ENCODE data around the gene CACNA1C. TPM values are rescaled to one million over a fixed set of nuclear protein-coding genes. Genes with fewer than 3 reads are reported as not detected.
"Not testable (repeated sequence)": the region's sequence is repeated elsewhere in the genome, so short reads cannot be mapped to it uniquely, and the experiment has no call there.

Gene CACNA1C
- total RNA-seq, 1 experiment from 2014 or later, result not detected

- H4K20me1 ChIP-seq (ENCODE audit: insufficient read depth), result no peaks in the 10 kb centered on the region
- no peak overlapping the region for H3K27ac ChIP-seq
- H3K36me3 ChIP-seq (ENCODE audit: low read depth), result no peaks in the 10 kb centered on the region
- ChIA-PET POLR2A (ENCODE audit: unreplicated experiment) (no interaction called here), CTCF (no interaction called here)
- H3K79me2 ChIP-seq (ENCODE audit: low read depth), result no peaks in the 10 kb centered on the region
- no peak overlapping the region for H3K4me3 ChIP-seq
- H3K27me3 ChIP-seq (ENCODE audit: insufficient read depth, low read depth), result peaks cover 82% of the 10 kb centered on the region
- no peak for TF ChIP-seq EZH2 (IDR thresholded peaks at IDR 0.05; ENCODE audit: low read depth)
- TF ChIP-seq CTCF (conservative IDR thresholded peaks at IDR 0.05), result no peak
- no peaks in the 10 kb centered on the region for H3F3A ChIP-seq (ENCODE audit: insufficient read depth, low read depth)
- no peak for DNase-seq
- H3K4me2 ChIP-seq, result no peak overlapping the region
- H3K9me3 ChIP-seq (ENCODE audit: insufficient read depth, low read depth), result no peaks in the 10 kb centered on the region
- no TSS peak for BruUV-seq (replicated peaks)
- no peaks in the 10 kb centered on the region for H3K9me2 ChIP-seq (ENCODE audit: insufficient read depth)
- no peaks in the 10 kb centered on the region for H3K4me1 ChIP-seq (replicated peaks; ENCODE audit: insufficient read depth)
- no peak overlapping the region for H2AFZ ChIP-seq
- intact Hi-C loops (cut with micrococcal nuclease; ENCODE audit: unreplicated experiment), result no loop called here
Observed at GRCh38 chr12:2251526-2252209, 198.9 kb downstream of the CACNA1C start.

GRCh38 chr12:2255311-2255710 lies 202.5 kb downstream of the CACNA1C start:
- no TSS peak for BruUV-seq (replicated peaks)
- no peaks in the 10 kb centered on the region for H3K4me1 ChIP-seq (replicated peaks; ENCODE audit: insufficient read depth)
- no peak overlapping the region for H3K4me2 ChIP-seq
- no peak for DNase-seq
- no peaks in the 10 kb centered on the region for H3K36me3 ChIP-seq (ENCODE audit: low read depth)
- no peaks in the 10 kb centered on the region for H3F3A ChIP-seq (ENCODE audit: insufficient read depth, low read depth)
- H4K20me1 ChIP-seq (ENCODE audit: insufficient read depth), result no peaks in the 10 kb centered on the region
- intact Hi-C loops (cut with micrococcal nuclease; ENCODE audit: unreplicated experiment), result no loop called here
- no peak overlapping the region for H2AFZ ChIP-seq
- ChIA-PET CTCF (no interaction called here), POLR2A (ENCODE audit: unreplicated experiment) (no interaction called here)
- H3K9me3 ChIP-seq (ENCODE audit: insufficient read depth, low read depth), result no peaks in the 10 kb centered on the region
- peaks cover 77% of the 10 kb centered on the region for H3K27me3 ChIP-seq (ENCODE audit: insufficient read depth, low read depth)
- no peaks in the 10 kb centered on the region for H3K79me2 ChIP-seq (ENCODE audit: low read depth)
- TF ChIP-seq CTCF (conservative IDR thresholded peaks at IDR 0.05) (no peak), EZH2 (IDR thresholded peaks at IDR 0.05; ENCODE audit: low read depth) (no peak)
- no peaks in the 10 kb centered on the region for H3K9me2 ChIP-seq (ENCODE audit: insufficient read depth)
- no peak overlapping the region for H3K27ac ChIP-seq
- H3K4me3 ChIP-seq, result no peak overlapping the region

GRCh38 chr12:2255731-2256130 lies 202.9 kb downstream of the CACNA1C start:
- POLR2A ChIA-PET (ENCODE audit: unreplicated experiment); H3K27ac ChIP-seq; H2AFZ ChIP-seq; H3F3A ChIP-seq (ENCODE audit: insufficient read depth, low read depth); DNase-seq; H3K4me1 ChIP-seq (replicated peaks; ENCODE audit: insufficient read depth); H4K20me1 ChIP-seq (ENCODE audit: insufficient read depth); H3K4me2 ChIP-seq; intact Hi-C loops (cut with micrococcal nuclease; ENCODE audit: unreplicated experiment); CTCF ChIA-PET; BruUV-seq (replicated peaks); H3K9me2 ChIP-seq (ENCODE audit: insufficient read depth); H3K4me3 ChIP-seq; H3K36me3 ChIP-seq (ENCODE audit: low read depth); H3K79me2 ChIP-seq (ENCODE audit: low read depth); H3K9me3 ChIP-seq (ENCODE audit: insufficient read depth, low read depth): not testable (repeated sequence)
- H3K27me3 ChIP-seq (ENCODE audit: insufficient read depth, low read depth), result peaks cover 73% of the 10 kb centered on the region

- TF ChIP-seq EZH2 (IDR thresholded peaks at IDR 0.05; ENCODE audit: low read depth) (no peak), CTCF (conservative IDR thresholded peaks at IDR 0.05) (no peak)
- Histone ChIP-seq H3K4me3 (no peak overlapping the region), H3K9me2 (ENCODE audit: insufficient read depth) (no peaks in the 10 kb centered on the region), H3K36me3 (ENCODE audit: low read depth) (no peaks in the 10 kb centered on the region), H3K79me2 (ENCODE audit: low read depth) (no peaks in the 10 kb centered on the region), H3F3A (ENCODE audit: insufficient read depth, low read depth) (no peaks in the 10 kb centered on the region), H3K4me2 (no peak overlapping the region), H3K27me3 (ENCODE audit: insufficient read depth, low read depth) (peaks cover 65% of the 10 kb centered on the region), H3K9me3 (ENCODE audit: insufficient read depth, low read depth) (no peaks in the 10 kb centered on the region), H2AFZ (no peak overlapping the region), H4K20me1 (ENCODE audit: insufficient read depth) (no peaks in the 10 kb centered on the region), H3K4me1 (replicated peaks; ENCODE audit: insufficient read depth) (no peaks in the 10 kb centered on the region), H3K27ac (no peak overlapping the region)
- no peak for DNase-seq
- intact Hi-C loops (cut with micrococcal nuclease; ENCODE audit: unreplicated experiment), result no loop called here
- CTCF ChIA-PET, result no interaction called here
- no TSS peak for BruUV-seq (replicated peaks)
- POLR2A ChIA-PET (ENCODE audit: unreplicated experiment), result no interaction called here
Observed at GRCh38 chr12:2256453-2256852, 203.7 kb downstream of the CACNA1C start.

Measured in PC-9 (cell line).